ENCODE measurements around the gene SELPLG.

The SELPLG gene

GRCh38 chr12:108578813-108579212 is 54.9 kb downstream of the SELPLG start:
- H4K20me1 ChIP-seq (ENCODE audit: insufficient read depth, low read length) = no peaks in the 10 kb centered on the region
- H3K4me1 ChIP-seq (ENCODE audit: insufficient read depth, low read length) = no peaks in the 10 kb centered on the region
- TF ChIP-seq EZH2 (IDR thresholded peaks at IDR 0.05; ENCODE audit: borderline replicate concordance, low read depth, low read length, severe bottlenecking) (no peak), CTCF (IDR thresholded peaks at IDR 0.05; ENCODE audit: borderline replicate concordance, extremely low read depth, low read length, poor library complexity, severe bottlenecking) (no peak)
- H3K27me3 ChIP-seq (ENCODE audit: insufficient read depth, low read length, poor library complexity) = no peaks in the 10 kb centered on the region
- H3K4me2 ChIP-seq (ENCODE audit: insufficient read depth, low read length) = no peak overlapping the region
- ATAC-seq (ENCODE audit: insufficient read depth, low read depth) (no peak), DNase-seq (no peak)
- H2AFZ ChIP-seq (ENCODE audit: low read depth, low read length) = no peak overlapping the region
- no peak overlapping the region for H3K4me3 ChIP-seq (ENCODE audit: low read depth in 1 of 2, low read length in 2 of 2)
- H3K36me3 ChIP-seq (ENCODE audit: insufficient read depth, low read length) = no peaks in the 10 kb centered on the region
- no peaks in the 10 kb centered on the region for H3K9me3 ChIP-seq (ENCODE audit: insufficient read depth, low read length, severe bottlenecking)
- no peaks in the 10 kb centered on the region for H3K79me2 ChIP-seq (ENCODE audit: insufficient read depth, low read length)
- no peak overlapping the region for H3K27ac ChIP-seq (ENCODE audit: low read length)
- H3K9ac ChIP-seq (ENCODE audit: low read depth, low read length) = no peak overlapping the region

DNA sequence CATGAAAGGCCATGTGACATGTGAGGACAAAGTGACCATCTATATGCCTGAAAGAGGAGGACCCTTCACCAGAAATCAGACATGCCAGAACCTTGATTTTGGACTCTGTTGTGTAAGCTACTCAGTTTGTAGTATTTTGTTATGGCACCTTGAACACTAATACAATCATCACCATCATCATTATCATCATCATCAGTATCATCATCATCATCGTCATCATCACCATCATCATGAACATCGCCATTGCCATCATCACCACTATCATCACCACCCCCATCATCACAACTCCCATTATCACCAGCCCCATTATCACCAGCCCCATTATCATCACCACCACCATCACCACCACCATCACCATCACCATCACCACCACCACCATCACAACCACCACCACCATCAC is 55.4 kb downstream of the SELPLG start:
- Histone ChIP-seq H3K4me3 (ENCODE audit: low read depth in 1 of 2, low read length in 2 of 2) (no peak overlapping the region), H3K9me3 (ENCODE audit: insufficient read depth, low read length, severe bottlenecking) (no peaks in the 10 kb centered on the region), H2AFZ (ENCODE audit: low read depth, low read length) (no peak overlapping the region), H3K27me3 (ENCODE audit: insufficient read depth, low read length, poor library complexity) (no peaks in the 10 kb centered on the region), H3K27ac (ENCODE audit: low read length) (no peak overlapping the region), H4K20me1 (ENCODE audit: insufficient read depth, low read length) (no peaks in the 10 kb centered on the region), H3K79me2 (ENCODE audit: insufficient read depth, low read length) (no peaks in the 10 kb centered on the region), H3K4me2 (ENCODE audit: insufficient read depth, low read length) (no peak overlapping the region), H3K36me3 (ENCODE audit: insufficient read depth, low read length) (no peaks in the 10 kb centered on the region), H3K9ac (ENCODE audit: low read depth, low read length) (no peak overlapping the region), H3K4me1 (ENCODE audit: insufficient read depth, low read length) (no peaks in the 10 kb centered on the region)
- ATAC-seq (ENCODE audit: insufficient read depth, low read depth) (no peak), DNase-seq (no peak)
- TF ChIP-seq EZH2 (IDR thresholded peaks at IDR 0.05; ENCODE audit: borderline replicate concordance, low read depth, low read length, severe bottlenecking) = no peak

DNA sequence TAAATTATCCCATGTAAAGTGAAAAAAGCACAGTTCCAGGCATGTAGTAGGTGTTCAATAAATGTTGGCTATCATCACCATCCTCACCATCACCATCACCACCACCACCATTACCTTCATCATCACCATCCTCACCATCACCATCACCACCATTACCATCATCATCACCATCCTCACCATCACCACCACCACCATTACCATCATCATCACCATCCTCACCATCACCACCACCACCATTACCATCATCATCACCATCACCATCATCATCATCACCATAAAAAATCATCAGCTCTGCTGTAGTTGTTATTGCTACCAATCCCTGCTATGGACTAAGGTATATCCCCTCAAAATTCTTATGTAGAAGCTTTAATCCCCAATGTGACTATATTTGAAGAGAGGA is 56.2 kb downstream of the SELPLG start:
- no peak for TF ChIP-seq CTCF (IDR thresholded peaks at IDR 0.05; ENCODE audit: borderline replicate concordance, extremely low read depth, low read length, poor library complexity, severe bottlenecking)
- no peak for TF ChIP-seq EZH2 (IDR thresholded peaks at IDR 0.05; ENCODE audit: borderline replicate concordance, low read depth, low read length, severe bottlenecking)
- H3K27ac ChIP-seq (ENCODE audit: low read length) = no peak overlapping the region
- no peak overlapping the region for H3K9ac ChIP-seq (ENCODE audit: low read depth, low read length)
- H3K27me3 ChIP-seq (ENCODE audit: insufficient read depth, low read length, poor library complexity) = no peaks in the 10 kb centered on the region
- H3K79me2 ChIP-seq (ENCODE audit: insufficient read depth, low read length) = no peaks in the 10 kb centered on the region
- no peak overlapping the region for H2AFZ ChIP-seq (ENCODE audit: low read depth, low read length)
- H4K20me1 ChIP-seq (ENCODE audit: insufficient read depth, low read length) = no peaks in the 10 kb centered on the region
- no peaks in the 10 kb centered on the region for H3K4me1 ChIP-seq (ENCODE audit: insufficient read depth, low read length)
- H3K4me2 ChIP-seq (ENCODE audit: insufficient read depth, low read length) = no peak overlapping the region
- no peaks in the 10 kb centered on the region for H3K9me3 ChIP-seq (ENCODE audit: insufficient read depth, low read length, severe bottlenecking)
- no peaks in the 10 kb centered on the region for H3K36me3 ChIP-seq (ENCODE audit: insufficient read depth, low read length)
- ATAC-seq (ENCODE audit: insufficient read depth, low read depth) (no peak), DNase-seq (no peak)
- H3K4me3 ChIP-seq (ENCODE audit: low read depth in 1 of 2, low read length in 2 of 2) = no peak overlapping the region

- Histone ChIP-seq H2AFZ (ENCODE audit: low read depth, low read length) (no peak overlapping the region), H3K36me3 (ENCODE audit: insufficient read depth, low read length) (no peaks in the 10 kb centered on the region), H3K4me1 (ENCODE audit: insufficient read depth, low read length) (no peaks in the 10 kb centered on the region), H3K9ac (ENCODE audit: low read depth, low read length) (no peak overlapping the region), H3K27me3 (ENCODE audit: insufficient read depth, low read length, poor library complexity) (no peaks in the 10 kb centered on the region), H3K9me3 (ENCODE audit: insufficient read depth, low read length, severe bottlenecking) (no peaks in the 10 kb centered on the region), H3K4me2 (ENCODE audit: insufficient read depth, low read length) (no peak overlapping the region), H4K20me1 (ENCODE audit: insufficient read depth, low read length) (no peaks in the 10 kb centered on the region), H3K4me3 (ENCODE audit: low read depth in 1 of 2, low read length in 2 of 2) (no peak overlapping the region), H3K27ac (ENCODE audit: low read length) (no peak overlapping the region), H3K79me2 (ENCODE audit: insufficient read depth, low read length) (no peaks in the 10 kb centered on the region)
- TF ChIP-seq CTCF (IDR thresholded peaks at IDR 0.05; ENCODE audit: borderline replicate concordance, extremely low read depth, low read length, poor library complexity, severe bottlenecking) (no peak), EZH2 (IDR thresholded peaks at IDR 0.05; ENCODE audit: borderline replicate concordance, low read depth, low read length, severe bottlenecking) (no peak)
- no peak for ATAC-seq (ENCODE audit: insufficient read depth, low read depth)
- no peak for DNase-seq
These were observed 56.9 kb downstream of the SELPLG start for GRCh38 chr12:108576660-108577234.
